Brain microvascular endothelial cell (primary cell): ENCODE measurements around the gene LY6G6F.

Experiments
- DNase-seq: peaks from one replicate; pipeline ENCODE4 v3.0.0-alpha.2; 2020
- H3K27ac ChIP-seq: fragments of 250-450 bp; sonication (Bioruptor Pico); 2 replicates; pipeline ENCODE4 v1.5.1; 2020; ENCODE audit warnings: mild to moderate bottlenecking, moderate library complexity
- H3K27me3 ChIP-seq: fragments of 250-450 bp; sonication (Bioruptor Pico); replicated peaks from 2 replicates; pipeline ENCODE4 v1.5.1; 2020; ENCODE audit warnings: mild to moderate bottlenecking
- H3K36me3 ChIP-seq: fragments of 250-450 bp; sonication (Bioruptor Pico); replicated peaks from 2 replicates; pipeline ENCODE4 v1.5.1; 2020; ENCODE audit warnings: mild to moderate bottlenecking
- H3K4me3 ChIP-seq: 2 replicates; pipeline ENCODE4 v1.5.1; 2011; ENCODE audit warnings: low read depth, mild to moderate bottlenecking, control low read depth, low read length, moderate library complexity
- CTCF ChIP-seq: IDR thresholded peaks from 2 replicates; pipeline ENCODE4 v1.5.1; 2011; ENCODE audit warnings: low read depth, mild to moderate bottlenecking, moderate library complexity, low read length, control low read depth, inconsistent platforms; ENCODE audit errors: missing control alignments
- in situ Hi-C: cut with HindIII; loops from 2 replicates; pipeline ENCODE4 v1.10.0; 2017; ENCODE audit warnings: low sequenced_read_pairs, low pct_ligation_motif_present

The LY6G6F gene

GRCh38 chr6:31741815-31742214 lies 35.1 kb downstream of the LY6G6F start:
- in situ Hi-C loops = no loop called here
- Histone ChIP-seq H3K27me3 (no peaks in the 10 kb centered on the region), H3K36me3 (peaks cover 3% of the 10 kb centered on the region), H3K27ac (no peak overlapping the region), H3K4me3 (no peak overlapping the region)
- no peak for DNase-seq
- TF ChIP-seq CTCF = no peak

GRCh38 chr6:31742894-31743293 lies 36.2 kb downstream of the LY6G6F start:
- no peaks in the 10 kb centered on the region for H3K27me3 ChIP-seq
- in situ Hi-C loops = no loop called here
- no peak overlapping the region for H3K4me3 ChIP-seq
- H3K36me3 ChIP-seq = peaks cover 3% of the 10 kb centered on the region
- no peak for TF ChIP-seq CTCF
- no peak overlapping the region for H3K27ac ChIP-seq
- DNase-seq = no peak

- Histone ChIP-seq H3K4me3 (no peak overlapping the region), H3K36me3 (peaks cover 3% of the 10 kb centered on the region), H3K27ac (no peak overlapping the region), H3K27me3 (no peaks in the 10 kb centered on the region)
- no peak for DNase-seq
- in situ Hi-C loops = no loop called here
- no peak for TF ChIP-seq CTCF
These were observed 37.8 kb downstream of the LY6G6F start for GRCh38 chr6:31744422-31744821.

- H3K27ac ChIP-seq = no peak overlapping the region
- in situ Hi-C loops = no loop called here
- DNase-seq = no peak
- no peaks in the 10 kb centered on the region for H3K27me3 ChIP-seq
- H3K36me3 ChIP-seq = no peaks in the 10 kb centered on the region
- no peak overlapping the region for H3K4me3 ChIP-seq
- TF ChIP-seq CTCF = no peak
These were observed 42.8 kb downstream of the LY6G6F start for GRCh38 chr6:31749301-31750036.

DNA sequence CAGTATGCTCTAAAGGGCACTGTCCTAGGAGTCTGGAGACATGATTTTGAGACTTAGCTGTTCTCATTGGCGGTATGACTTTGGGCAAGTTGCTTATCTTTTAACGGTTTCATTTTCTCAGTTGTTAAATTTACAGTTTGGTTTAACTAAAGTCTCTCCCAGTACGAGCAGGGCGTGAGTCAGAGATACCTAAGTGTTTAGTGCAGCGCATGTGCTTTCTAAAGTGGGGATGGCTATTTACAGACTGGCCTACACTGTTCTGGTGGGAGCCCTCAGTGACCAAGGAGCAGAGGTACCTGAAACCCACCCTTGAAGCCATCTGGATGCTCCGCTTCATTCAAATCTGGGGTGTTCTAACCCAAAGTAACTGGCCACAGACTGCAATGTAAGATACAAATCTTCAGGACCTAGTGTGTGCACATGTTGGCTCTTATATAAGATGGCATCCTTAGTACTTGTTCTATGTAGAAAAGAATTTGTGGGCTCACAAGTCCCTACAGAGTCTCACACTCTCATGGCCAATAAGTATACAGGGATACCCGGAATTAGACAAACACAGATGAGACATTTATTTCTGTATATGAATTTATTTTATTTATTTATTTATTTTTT lies 43.9 kb downstream of the LY6G6F start:
- no peaks in the 10 kb centered on the region for H3K36me3 ChIP-seq
- no peak overlapping the region for H3K4me3 ChIP-seq
- TF ChIP-seq CTCF = no peak
- no peak overlapping the region for H3K27ac ChIP-seq
- DNase-seq = no peak
- no peaks in the 10 kb centered on the region for H3K27me3 ChIP-seq
- in situ Hi-C loops = no loop called here
